GM12878 (cell line): ENCODE results near the gene JUND. TPM values are rescaled to one million over a fixed set of nuclear protein-coding genes. Genes with fewer than 3 reads are reported as not detected.

ENCODE experiments used
- ATAC-seq: fragments of 200-7000 bp; cut with Tn5 transposase; 3 replicates; pipeline ENCODE4 v1.9.1; 2020; ENCODE audit warnings: mild to moderate bottlenecking, moderate library complexity
- BruUV-seq: library from RNA; stranded (reverse); fragments of 400-500 nt; replicated peaks from 2 replicates; lab custom pipeline; 2021; lab: Mats Ljungman, UMichigan
- CTCF ChIA-PET: fragments of 300-600 bp; sonication (Branson Sonifier 250); formaldehyde crosslinking; extraction: SDS; loops from one replicate; lab custom pipeline; 2021; ENCODE audit warnings: inconsistent platforms; lab: Yijun Ruan, JAX
- POLR2A ChIA-PET: fragments of 350-600 bp; formaldehyde crosslinking; extraction: SDS; loops from one replicate; lab custom pipeline; 2021; ENCODE audit warnings: inconsistent platforms; lab: Charles Lee
- RAD21 ChIA-PET: fragments of 300-600 bp; sonication (Branson Sonifier 250); formaldehyde crosslinking; loops from one replicate; lab custom pipeline; 2023; ENCODE audit warnings: antibody characterized with exemption; ENCODE audit not compliant: unreplicated experiment; lab: Charles Lee
- SMC1A ChIA-PET: fragments of 300-600 bp; sonication (Branson Sonifier 250); formaldehyde crosslinking; loops from one replicate; lab custom pipeline; 2023; ENCODE audit not compliant: unreplicated experiment, uncharacterized antibody; lab: Charles Lee
- DNase-seq: peaks from one replicate; pipeline ENCODE4 v3.0.0-alpha.2; 2011; ENCODE audit warnings: low read depth, low spot score
- FAIRE-seq: peaks from 3 replicates; lab custom pipeline; 2011; peaks lifted over from hg19 to GRCh38; lab: Jason Lieb, UNC
- H2AFZ ChIP-seq: 2 replicates; pipeline ENCODE4 v1.6.0; 2011; ENCODE audit warnings: low read depth, low read length, control low read depth; ENCODE audit not compliant: control insufficient read depth
- H3K27ac ChIP-seq: 2 replicates; pipeline ENCODE4 v1.5.1; 2011; ENCODE audit warnings: control low read depth; ENCODE audit not compliant: control insufficient read depth, insufficient read depth
- H3K27me3 ChIP-seq, 2 experiments: replicated peaks in 1 of 2; 2 replicates each; pipeline versions ENCODE4 v1.6.0 to v1.6.1; 2011; ENCODE audit warnings: low read length in 1 of 2; ENCODE audit not compliant: control insufficient read depth in 2 of 2, insufficient read depth in 2 of 2
- H3K36me3 ChIP-seq, 2 experiments: 2 replicates each; pipeline ENCODE4 v1.5.1; 2011; ENCODE audit warnings: low read length in 1 of 2; ENCODE audit not compliant: control insufficient read depth in 2 of 2, insufficient read depth in 2 of 2
- H3K4me1 ChIP-seq: 2 replicates; pipeline ENCODE4 v1.6.1; 2011; ENCODE audit warnings: mild to moderate bottlenecking, low read length, moderate library complexity, mixed read lengths; ENCODE audit not compliant: control insufficient read depth, insufficient read depth
- H3K4me2 ChIP-seq: 2 replicates; pipeline ENCODE4 v1.6.0; 2011; ENCODE audit warnings: control low read depth; ENCODE audit not compliant: control insufficient read depth, insufficient read depth
- H3K4me3 ChIP-seq: fragments of 200-600 bp; sonication (generic); 2 replicates; pipeline ENCODE4 v1.5.1; 2016
- H3K79me2 ChIP-seq: 2 replicates; pipeline ENCODE4 v1.6.0; 2011; ENCODE audit warnings: low read length; ENCODE audit not compliant: control insufficient read depth, insufficient read depth
- H3K9ac ChIP-seq: 2 replicates; pipeline ENCODE4 v1.8.0; 2011; ENCODE audit warnings: low read length, control low read depth, mixed read lengths; ENCODE audit not compliant: control insufficient read depth, insufficient read depth
- H3K9me3 ChIP-seq: replicated peaks from 3 replicates; pipeline ENCODE4 v1.5.1; 2011; ENCODE audit warnings: mild to moderate bottlenecking, low read length; ENCODE audit not compliant: control insufficient read depth, insufficient read depth
- H4K20me1 ChIP-seq: 2 replicates; pipeline ENCODE4 v1.6.0; 2011; ENCODE audit not compliant: control insufficient read depth, insufficient read depth
- ATF7 ChIP-seq: fragments of 450-650 bp; IDR thresholded peaks from 2 replicates; pipeline ENCODE4 v1.6.1; 2016; ENCODE audit warnings: low read depth, mild to moderate bottlenecking
- GATAD2B ChIP-seq: fragments of 450-650 bp; conservative IDR thresholded peaks from 2 replicates; pipeline ENCODE4 v1.6.1; 2017; ENCODE audit warnings: low read depth, mild to moderate bottlenecking, moderate library complexity
- JUNB ChIP-seq: IDR thresholded peaks from 2 replicates; pipeline ENCODE4 v1.6.1; 2016; ENCODE audit warnings: antibody characterized with exemption, mild to moderate bottlenecking
- NFXL1 ChIP-seq: fragments of 450-650 bp; IDR thresholded peaks from 2 replicates; pipeline ENCODE4 v1.6.1; 2017; ENCODE audit warnings: antibody characterized with exemption, mild to moderate bottlenecking, borderline replicate concordance
- POU2F2 ChIP-seq: IDR thresholded peaks from 3 replicates; pipeline ENCODE4 v1.6.1; 2011; ENCODE audit warnings: low read depth, mild to moderate bottlenecking, low read length, borderline replicate concordance
- RFX5 ChIP-seq: IDR thresholded peaks from 2 replicates; pipeline ENCODE4 v1.6.1; 2011; ENCODE audit warnings: low read depth, low read length, improper control_type of control experiment
- SMC3 ChIP-seq: IDR thresholded peaks from 2 replicates; pipeline ENCODE4 v1.6.1; 2011; ENCODE audit warnings: low read length, improper control_type of control experiment, borderline replicate concordance
- ZZZ3 ChIP-seq: IDR thresholded peaks from 2 replicates; pipeline ENCODE4 v1.6.1; 2011; ENCODE audit warnings: low read depth; ENCODE audit not compliant: control insufficient read depth, insufficient read length
- WGBS: methylation state at CpG from one replicate; pipeline ENCODE4 v1.1.6; 2016; ENCODE audit warnings: low lambda C conversion rate; ENCODE audit not compliant: insufficient replicate concordance, insufficient coverage; ENCODE audit errors: missing lambda C conversion rate; 5-methylcytosine and 5-hydroxymethylcytosine counted together
- in situ Hi-C: fragments of 300-500 bp; cut with MboI; formaldehyde crosslinking; loops from 9 replicates; pipeline ENCODE4 v1.14.3; 2018; ENCODE audit warnings: mixed read lengths
- intact Hi-C: fragments of 100-400 bp; cut with micrococcal nuclease; formaldehyde crosslinking; loops from one replicate; pipeline ENCODE4 v1.14.2; 2022; ENCODE audit not compliant: unreplicated experiment
- polyA plus RNA-seq, 11 experiments: library from polyadenylated mRNA; depleted of rRNA in 4 of 11; unstranded in 6 of 11; stranded (reverse) in 5 of 11; fragments of >200 nt; fragmentation: Nextera tagmentation in 4 of 11; fragmentation: Illumina TruSeq in 1 of 11; extraction: Ambion mirVana in 4 of 11; extraction: Trizol in 1 of 11; gene quantifications; 1 replicate in 1 of 11; 2 replicates in 10 of 11; pipeline versions ENCODE4 v1.2.1 to v1.2.3, GENCODE V29; 2011 to 2016; ENCODE audit warnings: inconsistent platforms in 2 of 11, missing spikeins in 2 of 11, low read depth in 1 of 11
- total RNA-seq, 4 experiments: library from RNA; depleted of rRNA in 3 of 4; stranded (reverse); fragments of >200 nt in 3 of 4; fragmentation: Illumina TruSeq in 1 of 4; extraction: Trizol in 1 of 4; gene quantifications; 2 replicates each; pipeline versions ENCODE4 v1.2.1 to v1.2.3, GENCODE V29; 2013 to 2021
- TF ChIP-seq, protein P1 (sequence below): fragments of 450-650 bp; IDR thresholded peaks from 2 replicates; pipeline ENCODE4 v1.6.1; 2017; ENCODE audit warnings: borderline replicate concordance
- TF ChIP-seq, protein P2 (sequence below): fragments of 450-650 bp; IDR thresholded peaks from 2 replicates; pipeline ENCODE4 v1.6.1; 2018; ENCODE audit warnings: borderline replicate concordance, mild to moderate bottlenecking; ENCODE audit not compliant: partially characterized antibody
- TF ChIP-seq, protein P3 (sequence below): fragments of 450-650 bp; formaldehyde crosslinking; IDR thresholded peaks from 2 replicates; pipeline ENCODE4 v1.4.0; 2020; ENCODE audit warnings: mild to moderate bottlenecking, moderate library complexity

JUND gene
- total and polyA plus RNA-seq, 10 of the 15 experiments (the other 5 are each of a cell fraction or from before 2014, with no cell fraction given): 7.4 to 164 (median 18.8) TPM

DNA sequence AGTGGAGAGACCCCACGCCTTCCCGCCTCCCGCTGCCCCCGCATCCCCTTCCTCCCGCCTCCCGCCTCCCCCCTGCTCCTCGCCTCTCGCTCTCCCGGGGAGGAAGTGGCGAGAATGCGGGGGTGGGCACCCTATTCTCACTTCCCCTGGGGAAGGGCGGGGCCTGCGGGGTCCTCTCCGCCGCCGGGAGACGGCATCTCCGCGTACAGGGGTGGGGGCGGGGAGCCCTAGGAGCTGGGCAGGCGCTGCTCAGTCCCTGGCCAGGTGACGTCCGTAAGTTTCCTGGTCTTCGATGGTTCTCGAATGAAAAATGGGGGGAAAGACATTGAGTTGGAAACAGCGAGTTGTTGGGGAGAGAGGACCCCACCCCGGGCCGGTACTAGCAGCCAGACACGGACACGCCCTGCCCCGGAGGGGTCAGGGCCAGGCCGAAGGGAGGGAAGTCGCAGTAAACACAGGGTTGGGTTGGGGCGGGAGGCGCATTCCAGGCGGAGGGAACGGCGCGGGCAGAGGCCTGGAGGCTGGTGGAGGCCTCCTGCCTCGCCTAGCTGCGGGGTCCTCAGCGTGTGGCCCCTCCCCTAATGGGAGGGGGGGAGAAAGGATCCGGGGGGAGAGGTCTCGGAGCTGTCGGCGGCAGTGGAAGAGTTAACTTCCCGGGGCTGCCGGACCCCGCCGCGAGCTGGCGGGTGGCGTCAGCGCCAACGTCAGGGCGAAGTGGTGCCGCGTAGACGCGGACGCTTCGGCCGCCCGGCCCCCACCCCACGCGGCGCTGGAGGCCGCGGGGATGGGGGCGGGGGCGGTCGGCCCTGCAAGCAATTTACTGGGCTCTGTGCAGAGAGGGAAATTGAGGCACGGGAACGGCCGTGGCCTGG, 10.4 kb upstream of the JUND start:
- peaks cover 5% of the 10 kb centered on the region for H3K79me2 ChIP-seq
- intact Hi-C loops (loop anchor here (1.0 kb wide), 1 partner anchor 31 kb away; the partner anchor contains the start of gene LSM4), in situ Hi-C loops (no loop called here)
- H3K9ac ChIP-seq: peak overlapping the region; percentile 93
- peak overlapping the region; percentile 96 for H3K27ac ChIP-seq
- ChIA-PET POLR2A (interaction anchor here (0.5 to 5.8 kb wide), 13 partner anchors 11 to 413 kb away, joined by 3 to 172 read pairs (median 6); partner anchors contain the start of genes JUND, LSM4 and SSBP4), RAD21 (interaction anchor here (0.8 to 5.8 kb wide), 11 partner anchors 11 to 123 kb away, joined by 3 to 136 read pairs (median 6); partner anchors contain the start of genes JUND, LSM4 and RAB3A), SMC1A (interaction anchor here (1.9 to 4.3 kb wide), 5 partner anchors 11 to 37 kb away, joined by 9 to 58 read pairs (median 10); partner anchors contain the start of genes JUND and LSM4), CTCF (interaction anchor here (1.5 to 4.5 kb wide), 6 partner anchors 10 to 37 kb away, joined by 4 to 81 read pairs (median 18); partner anchors contain the start of genes JUND and LSM4)
- no peaks in the 10 kb centered on the region; the same call in 2 of the 3 replicates for H3K9me3 ChIP-seq
- H3K36me3 ChIP-seq: no peaks in the 10 kb centered on the region
- peak overlapping the region; percentile 61 for H2AFZ ChIP-seq
- H3K27me3 ChIP-seq: no peaks in the 10 kb centered on the region; a peak in 1 of 4 replicates
- peak overlapping the region; percentile 96 for H3K4me3 ChIP-seq
- peak; percentile 69 for ATAC-seq
- BruUV-seq: no TSS peak
- peak; percentile 69 for FAIRE-seq
- no peak for DNase-seq
- WGBS: 2% methylated on average over 48 of the region's 75 CpGs
- H3K4me1 ChIP-seq: peaks cover 32% of the 10 kb centered on the region
- H3K4me2 ChIP-seq: peak overlapping the region; percentile 99
- H4K20me1 ChIP-seq: no peaks in the 10 kb centered on the region
- TF ChIP-seq SMC3 (no peak), NFXL1 (0 out of 2 replicates have a peak, but pooled peaks have one; percentile 67), GATAD2B (0 out of 2 replicates have a peak, but pooled peaks have one; percentile 61), ZZZ3 (no peak), ATF7 (peak; percentile 78), RFX5 (no peak), JUNB (no peak), POU2F2 (peak; percentile 73; the same call in 2 of the 3 replicates)
- TF ChIP-seq, protein P1, sequence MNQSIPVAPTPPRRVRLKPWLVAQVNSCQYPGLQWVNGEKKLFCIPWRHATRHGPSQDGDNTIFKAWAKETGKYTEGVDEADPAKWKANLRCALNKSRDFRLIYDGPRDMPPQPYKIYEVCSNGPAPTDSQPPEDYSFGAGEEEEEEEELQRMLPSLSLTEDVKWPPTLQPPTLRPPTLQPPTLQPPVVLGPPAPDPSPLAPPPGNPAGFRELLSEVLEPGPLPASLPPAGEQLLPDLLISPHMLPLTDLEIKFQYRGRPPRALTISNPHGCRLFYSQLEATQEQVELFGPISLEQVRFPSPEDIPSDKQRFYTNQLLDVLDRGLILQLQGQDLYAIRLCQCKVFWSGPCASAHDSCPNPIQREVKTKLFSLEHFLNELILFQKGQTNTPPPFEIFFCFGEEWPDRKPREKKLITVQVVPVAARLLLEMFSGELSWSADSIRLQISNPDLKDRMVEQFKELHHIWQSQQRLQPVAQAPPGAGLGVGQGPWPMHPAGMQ: peak; percentile 7; the same call in 1 of the 2 replicates
- TF ChIP-seq, protein P2, sequence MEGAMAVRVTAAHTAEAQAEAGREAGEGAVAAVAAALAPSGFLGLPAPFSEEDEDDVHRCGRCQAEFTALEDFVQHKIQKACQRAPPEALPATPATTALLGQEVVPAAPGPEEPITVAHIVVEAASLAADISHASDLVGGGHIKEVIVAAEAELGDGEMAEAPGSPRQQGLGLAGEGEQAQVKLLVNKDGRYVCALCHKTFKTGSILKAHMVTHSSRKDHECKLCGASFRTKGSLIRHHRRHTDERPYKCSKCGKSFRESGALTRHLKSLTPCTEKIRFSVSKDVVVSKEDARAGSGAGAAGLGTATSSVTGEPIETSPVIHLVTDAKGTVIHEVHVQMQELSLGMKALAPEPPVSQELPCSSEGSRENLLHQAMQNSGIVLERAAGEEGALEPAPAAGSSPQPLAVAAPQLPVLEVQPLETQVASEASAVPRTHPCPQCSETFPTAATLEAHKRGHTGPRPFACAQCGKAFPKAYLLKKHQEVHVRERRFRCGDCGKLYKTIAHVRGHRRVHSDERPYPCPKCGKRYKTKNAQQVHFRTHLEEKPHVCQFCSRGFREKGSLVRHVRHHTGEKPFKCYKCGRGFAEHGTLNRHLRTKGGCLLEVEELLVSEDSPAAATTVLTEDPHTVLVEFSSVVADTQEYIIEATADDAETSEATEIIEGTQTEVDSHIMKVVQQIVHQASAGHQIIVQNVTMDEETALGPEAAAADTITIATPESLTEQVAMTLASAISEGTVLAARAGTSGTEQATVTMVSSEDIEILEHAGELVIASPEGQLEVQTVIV: no peak
- TF ChIP-seq, protein P3, sequence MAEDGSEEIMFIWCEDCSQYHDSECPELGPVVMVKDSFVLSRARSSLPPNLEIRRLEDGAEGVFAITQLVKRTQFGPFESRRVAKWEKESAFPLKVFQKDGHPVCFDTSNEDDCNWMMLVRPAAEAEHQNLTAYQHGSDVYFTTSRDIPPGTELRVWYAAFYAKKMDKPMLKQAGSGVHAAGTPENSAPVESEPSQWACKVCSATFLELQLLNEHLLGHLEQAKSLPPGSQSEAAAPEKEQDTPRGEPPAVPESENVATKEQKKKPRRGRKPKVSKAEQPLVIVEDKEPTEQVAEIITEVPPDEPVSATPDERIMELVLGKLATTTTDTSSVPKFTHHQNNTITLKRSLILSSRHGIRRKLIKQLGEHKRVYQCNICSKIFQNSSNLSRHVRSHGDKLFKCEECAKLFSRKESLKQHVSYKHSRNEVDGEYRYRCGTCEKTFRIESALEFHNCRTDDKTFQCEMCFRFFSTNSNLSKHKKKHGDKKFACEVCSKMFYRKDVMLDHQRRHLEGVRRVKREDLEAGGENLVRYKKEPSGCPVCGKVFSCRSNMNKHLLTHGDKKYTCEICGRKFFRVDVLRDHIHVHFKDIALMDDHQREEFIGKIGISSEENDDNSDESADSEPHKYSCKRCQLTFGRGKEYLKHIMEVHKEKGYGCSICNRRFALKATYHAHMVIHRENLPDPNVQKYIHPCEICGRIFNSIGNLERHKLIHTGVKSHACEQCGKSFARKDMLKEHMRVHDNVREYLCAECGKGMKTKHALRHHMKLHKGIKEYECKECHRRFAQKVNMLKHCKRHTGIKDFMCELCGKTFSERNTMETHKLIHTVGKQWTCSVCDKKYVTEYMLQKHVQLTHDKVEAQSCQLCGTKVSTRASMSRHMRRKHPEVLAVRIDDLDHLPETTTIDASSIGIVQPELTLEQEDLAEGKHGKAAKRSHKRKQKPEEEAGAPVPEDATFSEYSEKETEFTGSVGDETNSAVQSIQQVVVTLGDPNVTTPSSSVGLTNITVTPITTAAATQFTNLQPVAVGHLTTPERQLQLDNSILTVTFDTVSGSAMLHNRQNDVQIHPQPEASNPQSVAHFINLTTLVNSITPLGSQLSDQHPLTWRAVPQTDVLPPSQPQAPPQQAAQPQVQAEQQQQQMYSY (CRISPR knock-in tag): no peak
